Fibroblast of pulmonary artery (primary cell): ENCODE measurements around the gene CARD9.

Source experiments
- DNase-seq: peaks from one replicate; pipeline ENCODE4 v3.0.0-alpha.2; 2010; ENCODE audit warnings: low read depth
- H3K4me3 ChIP-seq: replicated peaks from 2 replicates; pipeline ENCODE4 v1.5.1; 2011; ENCODE audit warnings: low read depth, mild to moderate bottlenecking, control low read depth, low read length, moderate library complexity
- CTCF ChIP-seq: IDR thresholded peaks from 2 replicates; pipeline ENCODE4 v1.5.1; 2011; ENCODE audit warnings: mild to moderate bottlenecking, control low read depth, low read length, inconsistent platforms; ENCODE audit errors: missing control alignments

Gene CARD9

GRCh38 chr9:136337416-136338395 lies 35.8 kb downstream of the CARD9 start:
- DNase-seq, result no peak
- H3K4me3 ChIP-seq, result no peak overlapping the region
- no peak for TF ChIP-seq CTCF

GRCh38 chr9:136336881-136337280 lies 36.6 kb downstream of the CARD9 start:
- no peak for TF ChIP-seq CTCF
- no peak overlapping the region for H3K4me3 ChIP-seq
- DNase-seq, result no peak

GRCh38 chr9:136336156-136336870 lies 37.2 kb downstream of the CARD9 start:
- no peak for TF ChIP-seq CTCF
- H3K4me3 ChIP-seq, result no peak overlapping the region
- peak; percentile 27 for DNase-seq

- TF ChIP-seq CTCF, result no peak
- DNase-seq, result no peak
Measured at GRCh38 chr9:136335296-136336155, 37.9 kb downstream of the CARD9 start.

GRCh38 chr9:136334541-136334940 lies 38.9 kb downstream of the CARD9 start:
- DNase-seq, result no peak
- no peak overlapping the region for H3K4me3 ChIP-seq
- TF ChIP-seq CTCF, result no peak

More at GRCh38 chr9:136335296-136336155, 37.9 kb downstream of the CARD9 start:
- H3K4me3 ChIP-seq, result no peak overlapping the region

- TF ChIP-seq CTCF, result no peak
- H3K4me3 ChIP-seq, result no peak overlapping the region
- no peak for DNase-seq
Measured at GRCh38 chr9:136333486-136333885, 40.0 kb downstream of the CARD9 start.
